IPS-15b (cell line): ENCODE results near the gene MED15.

Source experiments
- H3K27me3 ChIP-seq: one replicate; pipeline ENCODE4 v1.6.1; 2013; ENCODE audit warnings: low read length; ENCODE audit not compliant: control insufficient read depth, insufficient read depth
- H3K36me3 ChIP-seq: one replicate; pipeline ENCODE4 v1.6.1; 2013; ENCODE audit warnings: low read length; ENCODE audit not compliant: control insufficient read depth, insufficient read depth
- H3K4me1 ChIP-seq: one replicate; pipeline ENCODE4 v1.6.1; 2013; ENCODE audit warnings: mild to moderate bottlenecking, low read length; ENCODE audit not compliant: control insufficient read depth, insufficient read depth
- H3K4me3 ChIP-seq: one replicate; pipeline ENCODE4 v1.5.1; 2013; ENCODE audit warnings: low read depth, low read length
- H3K9ac ChIP-seq: one replicate; pipeline ENCODE4 v1.6.1; 2013; ENCODE audit warnings: low read depth, mild to moderate bottlenecking, low read length
- H3K9me3 ChIP-seq: one replicate; pipeline ENCODE4 v1.6.1; 2013; ENCODE audit warnings: mild to moderate bottlenecking, low read length; ENCODE audit not compliant: control insufficient read depth, insufficient read depth

MED15 gene

DNA sequence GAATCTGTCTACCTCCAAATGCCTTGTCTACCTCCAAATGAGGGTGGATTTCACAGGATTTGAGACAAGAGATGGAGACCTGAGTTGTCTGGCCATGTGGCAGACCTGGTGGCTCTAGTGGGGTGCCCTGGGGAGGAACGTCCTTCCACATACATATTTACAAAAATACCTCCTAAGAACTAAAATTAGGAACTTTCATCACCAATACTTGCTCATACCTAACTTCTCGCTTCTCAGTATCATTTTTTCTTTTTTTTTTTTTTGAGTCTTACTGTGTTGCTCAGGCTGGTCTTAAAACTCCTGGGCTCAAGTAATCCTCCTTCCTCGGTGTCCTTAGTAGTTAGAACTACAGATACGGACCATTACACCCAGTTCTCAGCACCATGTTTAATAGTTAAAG is 117.9 kb downstream of the MED15 start:
- H3K36me3 ChIP-seq: no peaks in the 10 kb centered on the region
- H3K4me3 ChIP-seq: no peak overlapping the region
- no peaks in the 10 kb centered on the region for H3K9me3 ChIP-seq
- no peaks in the 10 kb centered on the region for H3K27me3 ChIP-seq
- H3K9ac ChIP-seq: no peak overlapping the region
- no peaks in the 10 kb centered on the region for H3K4me1 ChIP-seq

DNA sequence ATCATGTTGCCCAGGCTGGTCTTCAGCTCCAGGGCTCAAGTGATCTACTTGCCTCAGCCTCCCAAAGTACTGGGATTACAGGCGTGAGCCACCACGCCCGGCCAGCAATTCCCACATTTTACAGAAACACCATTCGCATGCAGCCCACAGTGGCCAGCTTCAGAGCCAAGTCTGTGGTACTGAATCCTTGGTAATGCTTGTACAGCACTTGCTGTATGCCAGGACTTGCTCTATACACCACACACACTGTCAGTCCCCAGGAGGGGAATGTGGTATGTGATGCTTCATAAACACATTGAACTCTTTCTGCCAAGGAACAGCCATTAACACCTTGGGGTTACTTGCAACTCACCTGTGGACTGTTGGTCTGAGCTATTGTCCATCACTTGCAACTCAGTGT is 119.4 kb downstream of the MED15 start:
- Histone ChIP-seq H3K9me3 (no peaks in the 10 kb centered on the region), H3K27me3 (no peaks in the 10 kb centered on the region), H3K4me3 (no peak overlapping the region), H3K9ac (no peak overlapping the region), H3K36me3 (no peaks in the 10 kb centered on the region), H3K4me1 (no peaks in the 10 kb centered on the region)

DNA sequence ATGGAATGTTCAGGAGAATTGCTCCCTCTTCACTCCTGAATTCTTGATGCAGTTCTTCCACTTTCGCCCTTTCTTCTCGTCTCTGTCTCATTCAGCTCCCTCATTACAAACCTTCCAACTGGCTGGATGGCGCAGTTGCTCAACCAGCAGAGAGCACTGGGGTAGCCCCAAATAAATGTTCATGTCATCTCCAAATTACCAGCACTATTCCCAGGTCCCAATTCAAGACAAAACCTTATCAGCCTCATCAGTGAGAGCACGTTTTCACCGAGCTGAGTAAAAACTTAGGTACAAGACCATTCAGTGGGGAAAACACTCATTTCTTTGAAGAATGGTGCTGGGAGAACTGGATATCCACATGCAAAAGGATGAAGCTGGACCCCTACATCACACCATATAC is 120.0 kb downstream of the MED15 start:
- Histone ChIP-seq H3K27me3 (no peaks in the 10 kb centered on the region), H3K4me1 (no peaks in the 10 kb centered on the region), H3K9ac (no peak overlapping the region), H3K4me3 (no peak overlapping the region), H3K36me3 (no peaks in the 10 kb centered on the region), H3K9me3 (no peaks in the 10 kb centered on the region)

DNA sequence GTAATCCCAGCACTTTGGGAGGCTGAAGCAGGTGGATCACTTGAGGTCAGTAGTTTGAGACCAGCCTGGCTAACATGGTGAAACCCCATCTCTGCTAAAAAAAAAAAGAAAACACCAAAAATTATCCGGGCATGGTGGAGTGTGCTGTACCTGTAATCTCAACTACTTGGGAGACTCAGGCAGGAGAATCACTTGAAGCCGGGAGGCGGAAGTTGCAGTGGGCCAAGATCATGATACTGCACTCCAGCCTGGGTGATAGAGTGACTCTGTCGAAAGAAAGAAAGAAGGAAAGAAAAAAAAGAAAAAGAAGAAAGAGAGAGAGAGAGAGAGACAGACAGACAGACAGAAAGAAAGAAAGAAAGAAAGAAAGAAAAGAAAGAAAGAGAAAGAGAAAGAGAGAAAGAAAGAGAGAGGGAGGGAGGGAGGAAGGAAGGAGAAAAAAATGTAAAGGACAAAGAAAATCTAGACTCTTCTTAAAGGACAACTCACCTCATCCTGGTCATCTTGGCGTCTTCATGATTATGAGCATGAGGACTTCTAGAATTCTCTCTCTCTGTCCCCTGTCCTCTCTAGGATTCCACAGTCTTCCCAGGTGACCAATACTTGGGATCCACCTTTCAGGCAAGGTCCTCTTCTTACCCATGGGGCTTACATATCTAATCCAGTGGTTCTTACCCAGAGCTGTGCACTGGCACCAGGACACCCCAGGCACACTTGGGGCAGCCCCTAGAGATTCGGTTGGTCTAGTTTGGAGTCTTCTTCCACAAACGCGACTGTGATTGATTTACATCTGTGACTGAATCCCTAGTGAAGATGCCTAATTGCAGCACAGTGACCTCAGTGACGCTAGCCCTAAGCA is 120.9 kb downstream of the MED15 start:
- no peaks in the 10 kb centered on the region for H3K36me3 ChIP-seq
- no peaks in the 10 kb centered on the region for H3K9me3 ChIP-seq
- H3K4me3 ChIP-seq: no peak overlapping the region
- H3K27me3 ChIP-seq: no peaks in the 10 kb centered on the region
- no peaks in the 10 kb centered on the region for H3K4me1 ChIP-seq
- H3K9ac ChIP-seq: no peak overlapping the region

DNA sequence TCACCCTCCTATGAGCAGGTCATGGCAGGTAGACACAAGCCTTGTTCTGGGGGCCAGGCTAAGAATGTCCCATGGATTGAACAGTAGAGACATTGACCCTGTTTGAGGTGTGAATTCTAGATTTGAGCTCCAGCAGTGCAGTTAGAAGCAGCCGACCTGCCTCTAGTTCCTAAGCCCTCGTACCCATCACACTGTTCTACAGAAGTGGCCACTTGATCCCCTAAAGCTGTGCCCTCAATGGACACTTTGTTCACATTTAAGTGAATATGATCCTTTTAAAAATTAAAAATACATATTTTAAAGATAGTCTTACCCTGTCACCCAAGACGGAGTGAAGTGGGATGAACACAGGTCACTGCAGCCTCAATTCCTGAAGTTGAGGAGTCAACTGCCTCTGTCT is 122.0 kb downstream of the MED15 start:
- no peaks in the 10 kb centered on the region for H3K9me3 ChIP-seq
- H3K4me3 ChIP-seq: no peak overlapping the region
- no peaks in the 10 kb centered on the region for H3K36me3 ChIP-seq
- no peak overlapping the region for H3K9ac ChIP-seq
- no peaks in the 10 kb centered on the region for H3K4me1 ChIP-seq
- H3K27me3 ChIP-seq: no peaks in the 10 kb centered on the region

DNA sequence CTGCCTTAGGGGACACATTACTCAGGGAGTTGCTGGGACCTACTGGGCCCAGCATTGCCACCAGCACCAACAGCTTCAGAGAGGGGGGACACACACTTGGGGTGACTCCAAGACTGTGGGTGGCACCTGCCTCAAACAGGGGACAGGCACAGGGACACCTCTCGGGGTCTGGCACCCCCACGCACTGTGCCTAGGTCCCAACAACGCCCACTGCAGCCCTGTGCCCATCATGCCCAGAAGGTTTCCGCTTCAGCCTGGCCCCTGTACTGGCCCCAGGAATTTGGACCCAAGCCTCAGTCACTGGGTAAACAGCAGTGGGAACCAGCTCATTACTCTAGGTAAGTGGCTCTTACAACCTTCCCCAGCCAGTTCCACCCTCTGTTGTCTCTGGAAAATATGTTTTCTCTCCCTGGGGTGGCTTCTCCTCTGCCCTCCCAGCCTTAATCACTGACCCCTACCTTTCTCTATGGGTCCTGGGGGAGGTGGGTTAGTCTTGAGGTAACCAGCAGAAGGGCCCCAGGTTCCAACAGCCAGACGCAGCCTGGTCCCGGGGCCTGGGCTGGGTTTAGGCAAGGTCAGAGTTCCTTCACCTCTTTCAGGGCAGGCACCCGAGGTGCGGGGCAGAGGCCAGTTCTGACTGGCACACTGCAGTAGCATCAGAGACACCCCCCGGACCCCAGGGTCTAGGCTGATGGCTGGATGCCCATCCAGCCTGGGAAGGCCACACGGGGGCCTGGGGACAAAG is 123.6 kb downstream of the MED15 start:
- H3K9me3 ChIP-seq: no peaks in the 10 kb centered on the region
- no peak overlapping the region for H3K4me3 ChIP-seq
- no peaks in the 10 kb centered on the region for H3K4me1 ChIP-seq
- no peaks in the 10 kb centered on the region for H3K27me3 ChIP-seq
- H3K9ac ChIP-seq: no peak overlapping the region
- H3K36me3 ChIP-seq: no peaks in the 10 kb centered on the region

DNA sequence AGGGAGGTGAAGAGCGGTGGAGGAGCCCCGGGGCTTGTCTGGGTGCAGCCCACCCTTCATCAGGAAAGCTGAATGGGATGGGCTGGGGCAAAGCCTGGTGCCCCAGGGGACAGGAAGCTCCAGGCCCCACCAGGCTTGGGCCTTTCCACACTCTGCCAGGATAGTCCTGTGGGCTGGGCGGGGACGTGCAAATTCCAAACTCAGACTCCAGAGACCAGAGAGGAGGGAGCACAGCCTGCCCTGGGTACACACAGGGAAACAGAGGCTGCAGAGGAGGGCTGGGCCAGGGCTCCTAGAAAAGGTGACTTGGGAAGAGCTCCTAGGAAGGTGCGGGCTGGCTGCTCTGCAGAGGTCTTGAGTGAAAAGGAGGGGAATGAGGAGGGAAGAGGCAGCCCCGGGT is 124.7 kb downstream of the MED15 start:
- H3K27me3 ChIP-seq: no peaks in the 10 kb centered on the region
- no peak overlapping the region for H3K4me3 ChIP-seq
- H3K9ac ChIP-seq: no peak overlapping the region
- H3K4me1 ChIP-seq: no peaks in the 10 kb centered on the region
- H3K9me3 ChIP-seq: no peaks in the 10 kb centered on the region
- H3K36me3 ChIP-seq: no peaks in the 10 kb centered on the region

DNA sequence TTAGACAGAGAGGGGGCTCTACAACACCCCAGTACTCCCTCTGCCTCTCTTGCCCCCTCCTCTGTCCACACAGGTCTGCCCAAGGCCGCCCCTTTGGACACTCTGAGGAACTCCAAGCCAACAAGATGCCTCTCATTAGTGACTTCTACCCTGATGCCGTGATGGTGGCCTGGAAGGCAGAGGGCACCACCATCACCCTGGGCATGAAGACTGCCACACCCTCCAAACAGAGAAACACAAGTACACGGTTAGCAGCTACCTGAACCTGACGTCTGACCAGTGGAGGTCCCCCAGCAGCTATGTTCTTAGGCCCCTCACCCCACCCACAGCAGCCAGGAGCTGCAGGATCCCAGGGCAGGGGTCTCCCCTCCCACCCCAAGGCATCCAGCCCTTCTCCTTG is 125.1 kb downstream of the MED15 start:
- no peaks in the 10 kb centered on the region for H3K27me3 ChIP-seq
- H3K4me3 ChIP-seq: no peak overlapping the region
- no peak overlapping the region for H3K9ac ChIP-seq
- H3K4me1 ChIP-seq: no peaks in the 10 kb centered on the region
- no peaks in the 10 kb centered on the region for H3K36me3 ChIP-seq
- no peaks in the 10 kb centered on the region for H3K9me3 ChIP-seq

DNA sequence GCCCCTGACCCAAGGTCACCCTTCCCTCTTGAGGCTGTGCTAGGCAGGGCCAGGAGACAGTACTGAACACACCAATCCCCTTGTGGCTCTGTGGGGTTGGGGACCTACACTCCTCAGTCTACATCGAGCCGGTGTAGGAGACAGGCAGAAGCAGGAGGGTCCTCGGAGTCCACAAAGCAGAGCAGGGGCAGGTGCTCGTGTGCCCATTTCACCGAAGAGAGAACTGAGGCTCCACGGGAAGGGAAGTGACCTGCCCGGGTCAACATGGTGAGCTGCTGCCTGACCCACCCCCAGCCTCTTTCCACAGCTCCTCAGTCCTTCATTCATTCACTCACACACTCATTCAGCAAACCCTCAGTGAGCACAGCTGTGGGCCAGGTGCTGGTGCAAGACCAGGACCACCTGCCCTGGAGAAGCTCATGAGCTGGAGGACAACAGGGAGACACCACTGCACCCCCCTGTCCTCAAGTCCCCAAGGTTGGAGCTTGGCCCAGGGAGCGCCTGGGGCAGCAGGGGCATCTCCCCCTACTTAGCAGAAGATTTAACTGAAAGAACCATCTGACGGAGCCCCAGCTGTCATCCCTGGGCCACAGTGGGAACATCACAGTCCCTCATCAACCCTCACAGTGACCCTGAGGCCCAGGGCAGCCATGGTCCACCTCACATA is 127.3 kb downstream of the MED15 start:
- no peak overlapping the region for H3K4me3 ChIP-seq
- H3K36me3 ChIP-seq: no peaks in the 10 kb centered on the region
- H3K27me3 ChIP-seq: no peaks in the 10 kb centered on the region
- no peak overlapping the region for H3K9ac ChIP-seq
- no peaks in the 10 kb centered on the region for H3K9me3 ChIP-seq
- H3K4me1 ChIP-seq: no peaks in the 10 kb centered on the region

DNA sequence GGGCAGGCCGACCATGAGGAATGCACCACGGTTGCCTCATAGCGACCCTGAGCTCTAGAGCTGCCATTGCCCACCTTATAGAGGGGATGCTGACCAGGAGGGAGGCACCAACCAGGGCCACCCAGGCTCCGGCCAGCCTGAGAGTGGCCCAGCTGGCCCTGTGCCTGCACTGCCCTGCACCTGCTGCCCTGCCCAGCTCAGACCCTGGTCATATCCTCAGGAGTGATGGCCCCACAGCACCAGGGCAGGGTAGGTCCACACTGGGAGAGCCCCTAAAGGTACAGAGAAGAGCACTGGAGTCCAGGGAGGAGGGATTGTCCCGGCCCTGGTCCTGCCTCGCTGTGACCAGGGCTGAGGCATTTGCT is 127.8 kb downstream of the MED15 start:
- no peak overlapping the region for H3K4me3 ChIP-seq
- H3K9ac ChIP-seq: no peak overlapping the region
- H3K4me1 ChIP-seq: no peaks in the 10 kb centered on the region
- H3K27me3 ChIP-seq: no peaks in the 10 kb centered on the region
- H3K36me3 ChIP-seq: no peaks in the 10 kb centered on the region
- H3K9me3 ChIP-seq: no peaks in the 10 kb centered on the region

DNA sequence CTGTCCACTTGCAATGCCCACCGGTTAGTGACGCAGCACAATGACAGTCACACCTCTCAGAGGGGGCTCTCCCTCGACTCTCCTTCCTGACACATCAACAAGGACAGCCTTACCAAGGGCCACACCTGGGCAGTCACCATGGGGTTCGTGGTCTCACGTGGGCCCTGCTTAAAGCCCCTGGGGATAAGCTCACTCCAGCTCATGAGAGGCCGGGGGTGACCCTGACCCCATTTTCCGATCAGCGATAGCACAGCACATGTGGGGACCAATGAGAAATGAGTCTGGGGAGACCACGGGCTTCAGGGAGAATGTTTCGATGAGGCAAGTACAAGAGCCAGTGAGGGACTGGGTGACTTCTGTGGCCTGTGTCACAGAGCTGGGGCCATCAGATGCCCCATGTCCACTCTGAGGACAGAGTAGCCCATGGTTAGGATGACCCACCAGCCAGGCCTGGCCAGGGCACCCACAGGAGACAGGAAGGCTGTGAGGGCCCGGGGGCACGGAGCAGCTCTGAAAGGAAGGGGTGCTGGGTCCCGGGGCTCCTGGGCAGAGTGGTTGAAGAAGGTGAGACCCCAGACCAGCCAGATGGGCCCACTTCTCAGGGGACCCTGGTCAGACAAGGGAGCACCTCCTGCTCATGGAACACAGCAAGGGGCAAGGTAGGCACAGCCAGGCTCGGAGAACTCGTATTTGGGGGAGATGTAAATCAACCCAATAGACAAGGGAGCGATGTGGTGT is 128.8 kb downstream of the MED15 start:
- H3K36me3 ChIP-seq: no peaks in the 10 kb centered on the region
- H3K27me3 ChIP-seq: no peaks in the 10 kb centered on the region
- no peak overlapping the region for H3K9ac ChIP-seq

More for the DNA sequence above, 128.8 kb downstream of the MED15 start:
- no peaks in the 10 kb centered on the region for H3K9me3 ChIP-seq
- no peak overlapping the region for H3K4me3 ChIP-seq
- H3K4me1 ChIP-seq: no peaks in the 10 kb centered on the region
